Activated naive CD8-positive, alpha-beta T cell treated with anti-CD3 and anti-CD28 coated beads, Interleukin-2, amount 50 U/mL, for 16 hours (primary cell): ENCODE results near the gene SLC43A3.
"Not testable (repeated sequence)": the region's sequence is repeated elsewhere in the genome, so short reads cannot be mapped to it uniquely, and the experiment has no call there.

Source experiments
- DNase-seq: peaks from one replicate; pipeline ENCODE4 v3.0.0-alpha.2; 2020; ENCODE audit warnings: low read depth, low spot score

SLC43A3 gene

DNA sequence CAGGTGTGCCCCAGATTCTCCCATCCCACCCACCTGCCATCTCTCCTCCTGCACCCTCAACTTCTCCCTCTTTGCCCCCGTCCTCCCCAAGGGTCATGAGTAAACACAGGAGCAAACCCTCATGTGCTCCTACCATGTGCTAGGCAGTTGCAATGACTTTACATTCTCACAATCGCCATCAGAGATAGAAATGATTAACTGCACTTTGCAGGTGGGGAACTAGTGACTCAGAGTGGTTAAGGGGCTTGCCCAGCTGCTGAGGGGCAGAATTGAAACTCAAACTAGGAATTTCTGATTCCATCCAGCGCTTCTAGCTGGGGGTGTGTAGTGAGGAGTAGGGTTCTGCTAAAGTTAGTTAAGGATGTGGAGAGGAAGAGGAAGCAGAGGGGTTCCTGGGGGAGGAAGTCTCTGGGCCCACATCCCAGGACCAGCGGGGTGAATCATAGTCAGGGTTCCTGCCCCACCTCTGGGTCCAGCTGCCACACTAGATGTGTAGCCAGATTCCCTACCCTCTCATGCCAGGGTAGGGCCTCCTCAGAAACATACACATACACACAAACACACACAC lies 20.5 kb downstream of the SLC43A3 start:
- no peak for DNase-seq

DNA sequence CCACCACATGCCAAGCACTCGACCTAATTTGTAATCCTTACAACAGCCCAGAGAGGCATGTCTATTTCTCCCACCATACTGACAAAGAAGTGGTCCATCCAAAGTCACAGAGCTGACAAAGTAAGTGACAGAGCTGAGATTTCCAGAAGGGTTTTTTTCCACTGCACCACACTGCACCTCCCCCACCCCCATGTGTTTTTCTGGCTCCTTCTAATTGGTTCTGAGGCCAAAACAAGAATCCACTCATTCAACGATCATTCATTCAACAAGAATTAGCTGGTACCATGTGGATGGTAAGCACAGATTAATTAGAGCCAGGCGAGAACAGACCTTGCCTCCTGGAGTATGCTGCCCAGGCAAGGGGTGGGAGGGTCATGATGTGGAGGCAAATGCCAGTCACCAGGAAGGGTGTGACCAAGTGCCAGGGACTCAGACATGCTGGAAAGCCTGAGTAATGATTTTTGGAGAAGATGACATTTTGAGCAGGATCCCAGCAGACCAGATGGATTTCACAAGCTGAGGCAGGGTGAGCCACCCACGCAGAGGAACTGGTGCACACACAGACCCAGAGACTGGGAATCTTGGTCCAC lies 21.6 kb downstream of the SLC43A3 start:
- DNase-seq = no peak

DNA sequence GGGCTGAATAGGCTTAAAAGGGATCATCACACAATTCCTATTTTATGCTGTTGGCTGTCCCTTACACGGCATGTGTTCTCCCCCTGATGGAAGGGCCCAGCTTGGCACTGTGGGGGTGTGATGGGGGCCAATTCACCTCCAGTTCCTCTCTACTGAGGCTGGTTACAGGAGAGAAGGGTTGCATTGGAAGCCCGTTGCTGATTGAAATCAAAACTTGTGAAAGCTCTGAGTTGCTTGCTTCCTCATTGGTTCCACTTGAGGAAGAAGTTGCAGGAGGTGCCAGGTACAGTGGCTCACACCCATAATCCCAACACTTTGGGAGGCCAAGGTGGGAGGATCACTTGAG lies 23.1 kb downstream of the SLC43A3 start:
- DNase-seq = no peak

DNA sequence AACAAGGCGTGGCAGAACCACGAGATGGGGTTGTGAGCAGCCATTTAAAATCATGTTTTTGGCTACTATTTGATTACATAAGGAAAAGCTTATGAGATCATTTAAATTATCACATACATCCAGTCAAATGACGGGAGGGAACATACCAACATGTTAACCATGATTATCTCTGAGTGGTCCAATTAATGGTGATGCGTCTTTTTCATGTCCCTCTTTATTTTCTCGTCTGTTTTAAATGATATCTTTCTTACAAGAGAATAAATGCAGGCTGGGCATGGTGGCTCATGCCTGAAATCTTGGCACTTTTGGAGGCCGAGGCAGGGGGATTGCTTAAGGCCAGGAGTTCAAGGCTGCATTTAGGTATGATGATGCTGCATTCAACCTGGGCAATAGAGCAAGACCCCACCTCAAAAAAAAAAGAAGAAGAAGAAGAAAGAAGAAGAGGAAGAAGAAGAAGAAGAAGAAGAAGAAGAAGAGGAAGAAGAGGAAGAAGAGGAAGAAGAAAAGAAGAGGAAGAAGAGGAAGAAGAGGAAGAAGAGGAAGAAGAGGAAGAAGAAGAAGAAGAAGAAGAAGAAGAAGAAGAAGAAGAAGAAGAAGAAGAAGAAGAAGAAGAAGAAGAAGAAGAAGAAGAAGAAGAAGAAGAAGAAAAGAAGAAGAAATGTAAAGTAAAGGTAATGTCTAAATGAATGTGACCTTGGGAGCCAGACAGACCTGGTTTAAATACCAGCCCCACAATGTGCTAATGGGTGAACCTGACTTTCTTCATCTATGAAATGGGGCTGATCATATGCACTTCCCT lies 23.7 kb downstream of the SLC43A3 start:
- DNase-seq = not testable (repeated sequence)

DNA sequence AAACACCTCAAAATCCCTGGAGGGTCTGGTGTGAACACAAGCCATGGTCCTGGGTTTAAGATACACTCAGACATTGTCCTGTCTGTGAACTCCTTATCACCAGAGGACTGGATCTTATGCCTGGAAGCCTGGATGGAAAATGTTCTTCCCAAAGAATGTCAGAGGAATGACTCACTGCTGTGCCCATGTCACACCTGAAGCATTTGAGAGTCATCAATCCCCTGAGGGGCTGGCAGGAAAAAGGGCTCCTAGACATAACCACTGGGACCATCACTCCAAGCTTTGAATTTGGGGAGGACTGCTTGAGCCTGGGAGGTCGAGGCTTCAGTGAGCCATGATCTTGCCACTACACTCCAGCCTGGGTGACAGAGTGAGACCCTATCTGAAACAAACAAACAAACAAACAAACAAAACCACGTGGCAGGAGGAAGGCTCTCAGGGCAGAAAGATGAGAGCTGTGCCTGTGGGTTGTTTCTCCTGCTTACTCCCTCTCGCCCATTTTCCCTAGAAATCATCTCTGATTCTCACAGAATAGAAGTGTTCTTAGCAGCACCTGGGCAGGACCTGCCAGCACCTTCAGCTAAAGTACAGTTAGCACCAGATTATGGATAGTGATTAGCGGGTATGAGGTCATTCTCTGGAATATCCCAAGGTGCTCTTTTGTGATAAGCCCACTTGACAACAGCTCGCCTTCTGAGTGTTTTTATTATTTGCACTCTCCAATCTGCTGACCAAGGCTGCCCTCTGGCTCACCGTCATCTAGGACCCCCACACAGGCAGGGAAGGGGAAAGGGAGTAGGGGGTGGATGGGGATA lies 24.5 kb downstream of the SLC43A3 start:
- DNase-seq = no peak

DNA sequence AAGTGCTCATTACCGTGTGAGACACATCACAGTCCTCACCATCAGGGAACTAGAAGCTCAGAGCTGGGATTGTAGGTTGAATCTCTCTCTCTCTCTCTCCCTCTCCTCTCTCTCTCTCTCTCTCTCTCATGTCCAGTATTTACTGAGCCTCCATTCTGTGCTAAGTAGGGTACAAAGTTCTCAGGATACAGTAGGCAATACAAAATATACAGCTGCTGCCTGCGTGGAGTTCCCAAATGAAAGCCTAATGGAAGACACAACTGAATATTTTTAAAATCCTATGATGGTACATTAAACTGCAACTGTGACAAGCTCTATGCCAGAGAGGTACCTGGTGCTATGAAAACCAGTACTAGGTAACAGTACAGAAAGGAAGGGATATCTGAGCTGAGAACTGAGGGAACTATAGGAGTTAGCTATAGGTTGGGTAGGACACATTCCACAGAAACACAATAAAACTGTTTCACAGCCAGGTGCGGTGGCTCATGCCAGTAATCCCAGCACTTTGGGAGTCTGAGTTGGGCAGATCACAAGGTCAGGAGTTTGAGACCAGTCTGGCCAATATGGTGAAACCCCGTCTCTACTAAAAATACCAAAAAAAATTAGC lies 26.8 kb downstream of the SLC43A3 start:
- no peak for DNase-seq

DNA sequence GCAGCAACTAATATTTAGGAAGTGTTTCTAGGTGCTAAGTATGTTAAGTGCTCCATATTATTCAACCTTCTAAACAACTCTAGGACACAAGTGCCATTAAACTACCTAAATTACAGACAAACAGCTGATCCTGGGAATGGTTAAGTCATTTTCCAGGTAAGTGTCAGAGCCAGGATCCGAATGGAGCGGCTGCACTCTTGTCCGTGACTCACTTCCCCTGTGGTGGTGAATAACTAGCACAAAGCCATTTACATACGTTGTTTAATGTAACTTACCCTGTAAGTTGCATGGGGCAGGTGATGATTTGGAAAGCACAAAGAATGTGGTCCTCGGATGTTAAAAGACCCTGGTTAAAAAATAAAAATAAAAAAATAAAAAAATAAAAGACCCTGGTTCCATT lies 27.7 kb downstream of the SLC43A3 start:
- DNase-seq = no peak

DNA sequence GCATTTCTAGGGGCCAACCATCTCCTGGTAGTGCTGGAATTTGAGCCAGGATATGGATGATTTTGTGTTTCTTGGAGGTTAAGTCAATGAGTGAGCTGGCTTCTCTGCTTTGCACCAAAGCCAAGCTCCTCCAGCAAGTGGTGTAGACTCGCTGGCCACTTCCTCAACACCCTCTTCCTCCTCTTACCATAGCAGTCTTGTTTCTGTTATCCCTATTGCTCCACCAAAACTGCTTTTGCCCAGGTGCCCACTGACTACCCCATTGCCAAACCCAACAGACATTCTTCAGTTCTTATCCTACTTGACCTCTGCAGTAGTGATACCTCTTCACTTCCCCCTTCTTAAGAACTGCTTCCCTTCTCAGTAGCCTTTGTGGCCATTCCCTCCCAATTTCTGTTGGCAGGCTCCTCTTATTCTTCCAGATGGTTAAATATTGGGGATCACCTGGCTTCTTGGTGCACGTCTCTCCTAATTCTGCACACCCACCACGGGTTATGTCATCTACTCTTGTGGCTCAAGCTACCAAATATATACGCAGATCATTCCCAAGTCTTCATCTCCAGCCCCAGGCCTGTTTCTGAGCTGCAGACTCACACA lies 29.4 kb downstream of the SLC43A3 start:
- no peak for DNase-seq

DNA sequence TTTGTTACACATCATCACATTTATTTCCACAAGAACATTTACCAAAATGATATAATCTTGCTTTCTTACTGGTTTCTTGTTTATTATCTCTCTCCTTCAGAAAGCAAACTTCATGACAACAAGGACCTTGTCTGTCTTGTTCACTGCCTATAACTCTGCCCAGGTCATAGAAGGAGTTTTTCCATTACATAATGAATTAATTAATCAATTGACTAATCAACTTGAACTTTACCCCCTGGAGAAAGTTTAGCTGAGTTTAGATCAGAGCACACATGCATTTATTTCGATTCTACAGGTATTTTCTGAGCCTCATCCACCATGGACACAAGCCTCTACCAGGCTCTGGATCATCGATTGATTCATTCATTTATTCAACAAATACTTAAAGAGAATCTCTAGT lies 30.2 kb downstream of the SLC43A3 start:
- no peak for DNase-seq

DNA sequence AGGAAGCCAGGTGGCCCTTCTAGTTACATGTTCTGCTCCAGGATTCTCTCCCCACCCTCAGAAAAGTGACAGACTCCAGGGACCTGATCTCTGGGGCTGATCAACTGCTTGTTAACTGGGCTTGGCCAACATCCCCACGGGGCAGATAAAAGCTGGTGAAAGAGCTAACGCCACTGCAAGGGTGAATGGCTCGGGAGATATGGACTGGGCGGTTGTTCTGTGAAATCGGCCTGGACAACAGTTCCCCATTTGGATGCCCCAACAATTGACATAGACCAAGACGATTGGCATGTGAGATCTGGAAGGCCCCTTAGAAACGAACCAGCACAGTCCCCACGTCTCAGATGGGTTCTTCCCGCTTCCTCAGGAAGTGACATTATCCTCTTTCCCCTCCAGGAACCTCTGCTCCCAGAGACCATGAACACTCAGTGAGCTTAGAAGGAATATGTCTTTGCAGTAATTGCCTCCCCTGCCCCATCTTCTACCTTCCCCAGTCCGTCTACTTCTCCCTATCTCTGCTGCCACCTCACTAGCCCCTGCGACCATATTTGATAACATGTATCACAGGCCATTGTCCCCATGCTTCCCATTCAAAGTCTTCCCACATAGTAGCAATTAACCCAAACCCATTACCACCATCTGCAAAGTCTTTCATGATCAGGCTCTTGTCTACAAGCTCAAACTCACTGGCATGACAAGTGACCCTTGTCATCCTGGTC lies 30.9 kb downstream of the SLC43A3 start:
- no peak for DNase-seq

DNA sequence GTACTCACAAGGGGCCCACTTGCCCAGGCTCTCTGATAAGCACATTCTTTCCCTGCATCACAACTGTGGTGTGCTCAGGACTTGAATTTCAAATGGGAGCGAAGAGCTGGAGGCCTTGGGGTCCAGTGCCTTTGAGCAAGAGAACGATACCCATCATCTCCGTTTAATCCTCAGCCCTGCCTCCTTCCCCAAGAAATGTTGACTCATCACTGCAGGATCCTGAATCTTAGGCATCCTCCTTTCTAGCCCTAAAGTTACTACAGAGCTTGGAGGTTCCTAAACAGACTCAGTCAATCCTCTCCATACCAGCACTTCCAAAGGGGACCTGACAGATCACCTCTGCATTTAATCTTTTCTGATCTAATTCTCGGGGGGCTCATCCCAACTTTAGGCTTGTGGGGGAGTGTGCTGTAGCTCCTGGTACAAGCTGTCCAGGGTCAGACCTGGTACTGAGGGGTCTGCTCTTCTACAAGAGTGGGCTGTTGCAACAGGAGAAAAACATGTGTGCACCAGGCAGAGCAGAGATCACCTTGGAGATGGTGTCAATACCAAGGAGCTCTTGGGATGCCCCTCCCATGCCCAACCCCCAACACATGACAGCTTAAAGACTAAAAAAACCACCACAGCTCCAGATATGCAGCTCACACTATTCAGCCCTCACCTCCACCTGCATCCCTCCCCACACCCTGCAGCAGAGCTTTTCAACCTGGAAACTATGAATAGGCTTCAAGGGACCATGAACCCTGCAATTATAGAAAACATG lies 32.5 kb downstream of the SLC43A3 start:
- DNase-seq = no peak

DNA sequence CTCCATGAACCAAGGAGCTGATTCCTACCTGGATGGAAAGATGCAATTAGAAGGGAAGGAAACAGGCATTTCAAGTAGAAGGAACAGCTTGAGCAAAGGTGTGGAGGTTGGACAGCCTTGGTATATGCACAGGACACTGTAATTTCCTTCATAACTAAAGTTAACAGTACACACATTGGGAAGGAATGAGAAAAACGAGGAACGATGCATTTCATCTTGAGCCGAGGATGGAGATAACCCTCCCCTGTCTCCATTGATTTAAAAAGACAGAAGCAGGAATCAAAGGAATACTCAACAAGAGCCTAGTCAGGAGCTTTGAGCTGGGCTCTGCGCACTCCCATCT lies 34.2 kb downstream of the SLC43A3 start:
- DNase-seq = no peak

DNA sequence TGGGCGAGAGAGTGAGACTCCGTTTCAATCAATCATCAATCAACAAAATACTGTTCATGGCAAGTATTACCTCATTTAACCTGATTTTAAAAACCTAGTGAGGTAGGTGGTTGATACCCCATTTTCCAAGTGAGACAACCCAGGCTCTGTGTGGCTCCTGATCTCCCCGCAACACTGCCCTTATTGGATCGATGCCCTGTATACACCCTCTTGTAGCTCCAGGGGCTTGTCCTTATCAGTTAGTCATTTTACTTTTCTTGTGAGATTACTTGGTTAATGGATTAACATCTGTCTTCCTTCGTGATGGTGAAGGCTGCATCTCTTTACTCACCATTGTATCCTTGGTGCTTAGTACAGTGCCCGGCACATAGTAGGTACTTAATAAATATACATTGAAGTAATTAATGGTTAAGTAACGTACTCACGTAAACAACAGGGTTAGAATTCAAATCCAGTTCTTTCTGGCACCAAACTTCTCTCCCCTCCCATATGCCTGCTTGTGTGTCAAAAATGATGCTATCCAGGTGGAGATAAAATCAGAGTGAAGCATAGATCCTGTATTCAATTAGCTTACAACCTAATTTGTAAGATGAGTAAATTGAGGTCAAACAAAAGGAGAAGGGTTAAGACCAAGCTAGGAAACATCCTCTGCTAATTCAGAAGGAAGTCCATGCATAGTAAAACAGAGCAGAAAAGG lies 34.7 kb downstream of the SLC43A3 start:
- no peak for DNase-seq

DNA sequence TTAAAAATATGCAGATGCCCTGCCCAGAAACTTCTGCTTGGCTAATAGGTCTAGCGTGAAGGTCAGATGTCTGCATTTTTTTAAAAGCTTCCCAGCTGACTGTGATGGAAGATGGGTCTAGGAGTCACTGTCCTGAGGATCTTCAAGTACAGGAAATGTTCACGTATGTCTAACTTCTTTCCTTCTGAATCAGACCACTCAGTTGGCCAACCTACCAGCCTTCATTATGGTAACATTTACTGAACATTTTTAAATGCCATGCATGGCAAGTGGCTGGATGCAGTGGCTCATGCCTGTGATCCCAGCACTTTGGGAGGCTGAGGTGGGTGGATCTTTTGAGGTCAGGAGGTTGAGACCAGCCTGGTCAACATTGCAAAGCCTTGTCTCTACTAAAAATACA lies 35.4 kb downstream of the SLC43A3 start:
- DNase-seq = no peak

DNA sequence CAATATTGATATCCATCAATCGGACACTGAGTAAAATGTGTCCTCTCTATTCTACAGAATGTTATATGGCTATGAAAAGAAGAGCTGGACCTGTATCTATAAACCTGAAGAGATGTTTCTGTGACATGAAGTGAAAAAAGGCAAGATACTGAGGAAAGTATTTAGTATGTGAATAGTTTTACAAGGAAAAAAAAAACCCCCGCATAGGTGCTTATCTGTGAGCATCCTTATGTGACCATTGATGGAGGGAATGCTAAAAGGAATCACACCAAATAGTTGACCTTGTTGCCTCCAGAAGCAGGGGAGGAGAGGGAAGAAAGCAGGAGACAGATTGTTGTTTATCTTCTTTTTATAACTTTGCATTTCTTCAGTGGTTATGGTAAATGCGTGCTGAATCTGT lies 35.8 kb downstream of the SLC43A3 start:
- no peak for DNase-seq

DNA sequence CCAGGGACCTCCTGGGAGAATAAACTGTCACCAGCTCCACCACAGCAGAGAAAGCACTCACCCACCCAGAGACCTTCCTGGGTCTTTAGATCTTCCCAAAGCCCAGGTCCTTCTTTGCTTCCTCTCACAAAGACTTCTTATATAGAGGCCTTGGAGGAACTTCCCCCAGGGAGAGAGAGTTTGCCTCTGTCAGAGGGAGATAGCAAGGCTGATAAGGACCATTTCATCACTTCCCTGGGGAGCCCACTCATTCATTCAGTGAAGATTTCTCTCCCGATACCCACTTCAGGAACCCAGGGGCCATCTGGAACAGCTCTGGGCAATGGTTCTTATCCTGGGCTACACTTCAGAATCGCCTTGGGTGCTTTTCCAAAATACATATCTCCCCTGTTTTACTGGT lies 36.4 kb downstream of the SLC43A3 start, which contains the start of gene PRG2:
PRG2 (minus strand) TSS at position 116 of the 400 bp plus-strand sequence. CDS start 706 bp downstream, outside the sequence.
- DNase-seq = no peak

DNA sequence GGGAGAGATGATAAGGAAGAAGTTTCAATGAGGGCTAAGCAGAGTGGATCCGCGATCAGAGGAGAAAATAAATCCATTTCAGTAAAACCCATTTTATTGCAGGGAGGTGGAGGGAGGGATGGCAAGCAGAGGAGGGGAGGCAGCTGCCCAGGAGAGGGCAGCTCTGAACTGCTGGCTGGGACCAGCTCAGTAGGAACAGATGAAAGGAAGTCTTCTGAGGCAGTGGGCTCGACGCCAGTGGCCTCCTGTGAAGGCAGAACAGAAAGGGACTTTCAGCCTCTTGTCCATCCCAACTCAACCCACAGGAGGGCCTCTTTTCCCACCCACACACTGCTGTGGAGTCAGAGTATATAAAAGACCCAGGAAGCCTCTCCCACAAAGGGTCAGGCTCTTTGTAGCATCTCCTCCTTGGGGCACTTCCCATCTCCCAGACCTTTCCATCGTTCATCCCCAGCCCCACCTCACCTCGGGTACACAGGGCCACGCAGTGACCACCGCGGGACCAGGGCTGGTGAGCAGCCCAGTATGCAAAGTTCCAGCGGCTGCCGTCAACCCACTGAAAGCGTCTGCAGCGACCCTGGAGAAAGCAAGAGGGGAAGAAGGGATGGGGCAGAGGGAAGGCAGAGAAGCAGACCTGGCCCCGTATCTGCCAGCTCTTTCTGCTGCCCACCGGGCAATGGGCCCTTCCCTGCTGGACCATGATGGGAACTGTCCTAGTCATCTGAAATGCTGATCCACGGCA lies 39.5 kb downstream of the SLC43A3 start:
- DNase-seq = no peak

DNA sequence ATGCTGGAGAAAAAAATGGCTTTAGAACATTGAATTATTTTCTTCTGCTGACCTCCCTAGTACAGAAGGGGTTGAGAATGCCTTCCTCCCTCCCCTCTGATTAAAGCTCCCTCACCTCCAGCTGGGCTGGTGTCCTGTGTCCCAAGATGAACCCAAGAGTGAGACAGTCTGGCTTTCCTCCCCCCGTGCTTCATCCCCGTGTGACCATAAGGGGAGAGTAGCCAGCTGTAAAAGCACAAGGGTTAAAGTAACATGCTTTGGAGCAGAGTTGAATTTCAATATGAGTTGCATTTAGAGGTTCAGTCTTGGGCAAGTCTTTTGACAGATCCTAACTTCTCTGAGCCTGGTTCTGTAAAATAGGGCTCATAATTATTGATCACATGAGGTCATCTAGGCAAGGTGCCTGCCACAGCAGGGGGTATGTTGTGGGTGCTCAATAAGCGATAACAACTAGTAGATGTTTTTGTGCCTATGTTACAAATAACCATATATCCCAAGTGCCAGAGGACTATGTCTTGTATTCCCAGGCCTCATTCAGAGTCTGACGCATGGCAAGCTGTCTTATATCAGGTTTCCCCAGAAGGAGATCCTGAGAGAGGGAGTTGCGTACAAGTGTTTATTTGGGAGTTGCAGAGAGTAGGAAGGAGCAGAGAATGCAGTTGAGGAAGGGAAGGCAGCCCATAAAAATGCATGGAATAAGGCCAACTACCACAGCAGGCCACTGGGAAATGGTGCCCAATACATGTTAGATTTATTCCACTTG lies 40.6 kb downstream of the SLC43A3 start:
- DNase-seq = no peak
